Psoas muscle (tissue), 8 donors: Measurements from ENCODE around the gene EHD2. TPM values are rescaled to one million over a fixed set of nuclear protein-coding genes. Genes with fewer than 3 reads are reported as not detected.

ENCODE experiments used
- ATAC-seq, 4 donors: fragments of 200-7000 bp; cut with Tn5 transposase; one replicate each; pipeline ENCODE4 v1.9.1; 2020; ENCODE audit warnings: moderate library complexity in 3 of 4, mild to moderate bottlenecking in 2 of 4
- DNase-seq, 2 donors: peaks; one replicate each; pipeline ENCODE4 v3.0.0-alpha.2; 2020
- H3K27ac ChIP-seq: fragments of 200-600 bp; one replicate; pipeline ENCODE4 v1.8.0; 2022
- H3K27me3 ChIP-seq, 3 donors: fragments of 200-600 bp in 1 of 3; one replicate each; pipeline versions ENCODE4 v1.6.1 to v1.8.0; 2013 to 2022; ENCODE audit warnings: low read length in 2 of 3, mild to moderate bottlenecking in 2 of 3, moderate library complexity in 1 of 3; ENCODE audit not compliant: insufficient read depth in 3 of 3
- H3K36me3 ChIP-seq, 2 donors: fragments of 200-600 bp in 1 of 2; one replicate each; pipeline versions ENCODE4 v1.6.1 to v1.8.0; 2013 to 2022; ENCODE audit warnings: low read depth in 1 of 2, mild to moderate bottlenecking in 1 of 2, moderate library complexity in 1 of 2; ENCODE audit not compliant: insufficient read depth in 1 of 2
- H3K4me1 ChIP-seq: fragments of 200-600 bp; one replicate; pipeline ENCODE4 v1.8.0; 2022
- H3K4me3 ChIP-seq: fragments of 200-600 bp; one replicate; pipeline ENCODE4 v1.8.0; 2022; ENCODE audit warnings: mild to moderate bottlenecking
- H3K9me3 ChIP-seq: fragments of 200-600 bp; one replicate; pipeline ENCODE4 v1.8.0; 2022
- WGBS, 3 donors: extraction: QIAGEN DNeasy Blood & Tissue Kit; methylation state at CpG; one replicate each; pipeline versions ENCODE4 v1.1.6 to v1.1.7; 2013; 5-methylcytosine and 5-hydroxymethylcytosine counted together
- intact Hi-C, 2 donors: fragments of 100-400 bp; cut with DNase I; formaldehyde crosslinking; loops; one replicate each; pipeline versions ENCODE4 v1.11.0 to v1.14.2; 2022
- polyA plus RNA-seq, 3 donors: library from polyadenylated mRNA; stranded (reverse); fragments of 200-250 nt; gene quantifications; one replicate each; pipeline ENCODE4 v1.2.3, GENCODE V29; 2013
- total RNA-seq, 4 donors: library from RNA; stranded (reverse); fragmentation: NEBNext Ultra II Directional in 2 of 4; extraction: Animal tissue kit (Norgen Biotek cat#: 25700) in 2 of 4; gene quantifications; one replicate each; pipeline versions ENCODE4 v1.2.1 to v1.2.4, GENCODE V29; 2021 to 2023
- TF ChIP-seq, protein P1 (sequence below): fragments of 200-600 bp; IDR thresholded peaks from one replicate; pipeline ENCODE4 v1.8.0; 2022; ENCODE audit warnings: antibody characterized with exemption
- donor health status: healthy with polysubstance abuse.
- donor health status: DM: no; HTN: no; CAD: no; lungs with moderate emphysema.
- donor health status: Bipolar disorder and iron deficiency.
- donor health status: healthy.
- donor health status: DM: yes; HTN: yes; CAD: no.
- donor health status: DM: no; HTN: no; CAD: no.
- donor health status: DM: no; HTN: no; CAD: no.
- donor health status: DM: yes; HTN: yes; CAD: no.

EHD2 gene
- total and polyA plus RNA-seq, 7 donors = 14.7 to 46.3 (median 27.8) TPM

DNA sequence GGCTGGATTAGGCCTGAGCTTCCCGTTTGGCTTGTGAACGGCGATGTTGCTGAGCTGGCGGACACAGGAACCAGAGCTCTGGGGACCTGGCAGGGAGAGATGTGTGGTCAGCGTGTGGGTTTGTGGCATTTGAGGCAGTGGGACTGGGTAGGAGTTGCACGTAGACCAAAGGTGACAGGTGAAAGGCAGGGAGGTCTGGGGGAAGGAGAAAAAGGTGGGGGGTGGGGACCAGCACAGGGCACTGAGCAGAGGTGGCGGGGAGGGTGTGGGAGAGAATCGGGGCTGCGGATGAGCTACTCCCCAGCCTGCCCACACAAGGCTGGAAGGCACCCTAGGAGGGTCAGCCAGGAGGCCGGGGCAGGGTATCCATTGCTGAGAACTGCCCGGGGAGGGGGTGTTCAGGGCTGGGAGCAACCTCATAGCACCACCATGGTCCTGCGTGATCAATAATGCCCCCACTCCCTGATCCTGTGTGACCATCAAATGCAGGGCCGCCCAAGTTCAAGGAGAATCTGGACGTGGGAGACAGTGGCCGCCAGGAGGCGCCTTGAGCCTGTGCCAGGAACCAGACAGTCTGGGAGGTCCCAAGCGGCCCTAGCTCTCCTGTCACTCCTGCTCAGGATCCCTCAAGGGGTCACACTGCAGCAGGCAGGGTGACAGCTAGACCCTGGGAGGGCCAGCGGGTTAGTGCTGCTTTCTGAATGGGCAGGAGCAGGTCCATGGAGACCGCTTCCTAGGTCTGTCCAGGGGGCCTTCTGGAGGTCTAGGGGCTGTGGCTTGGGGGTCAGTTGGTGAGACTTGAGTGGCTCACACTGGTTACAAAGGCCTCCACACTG, 52.5 kb downstream of the EHD2 start:
- peak; percentile 77 to 89 for DNase-seq
- WGBS, 3 donors = 36 to 44% (median 36%) methylated on average over 19 of the region's 19 CpGs
- TF ChIP-seq, protein P1, sequence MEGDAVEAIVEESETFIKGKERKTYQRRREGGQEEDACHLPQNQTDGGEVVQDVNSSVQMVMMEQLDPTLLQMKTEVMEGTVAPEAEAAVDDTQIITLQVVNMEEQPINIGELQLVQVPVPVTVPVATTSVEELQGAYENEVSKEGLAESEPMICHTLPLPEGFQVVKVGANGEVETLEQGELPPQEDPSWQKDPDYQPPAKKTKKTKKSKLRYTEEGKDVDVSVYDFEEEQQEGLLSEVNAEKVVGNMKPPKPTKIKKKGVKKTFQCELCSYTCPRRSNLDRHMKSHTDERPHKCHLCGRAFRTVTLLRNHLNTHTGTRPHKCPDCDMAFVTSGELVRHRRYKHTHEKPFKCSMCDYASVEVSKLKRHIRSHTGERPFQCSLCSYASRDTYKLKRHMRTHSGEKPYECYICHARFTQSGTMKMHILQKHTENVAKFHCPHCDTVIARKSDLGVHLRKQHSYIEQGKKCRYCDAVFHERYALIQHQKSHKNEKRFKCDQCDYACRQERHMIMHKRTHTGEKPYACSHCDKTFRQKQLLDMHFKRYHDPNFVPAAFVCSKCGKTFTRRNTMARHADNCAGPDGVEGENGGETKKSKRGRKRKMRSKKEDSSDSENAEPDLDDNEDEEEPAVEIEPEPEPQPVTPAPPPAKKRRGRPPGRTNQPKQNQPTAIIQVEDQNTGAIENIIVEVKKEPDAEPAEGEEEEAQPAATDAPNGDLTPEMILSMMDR = peak; percentile 76
- no peaks in the 10 kb centered on the region for H3K27me3 ChIP-seq
- no peaks in the 10 kb centered on the region for H3K4me1 ChIP-seq
- no peak overlapping the region for H3K4me3 ChIP-seq
- H3K27ac ChIP-seq = no peak overlapping the region
- no peaks in the 10 kb centered on the region for H3K36me3 ChIP-seq
- peak; percentile 81 to 90 (median 84) for ATAC-seq
- intact Hi-C loops = loop anchor here (1.0 kb wide), 2 partner anchors 22 to 23 kb away; no protein-coding TSS in a partner anchor
- H3K9me3 ChIP-seq = no peaks in the 10 kb centered on the region

DNA sequence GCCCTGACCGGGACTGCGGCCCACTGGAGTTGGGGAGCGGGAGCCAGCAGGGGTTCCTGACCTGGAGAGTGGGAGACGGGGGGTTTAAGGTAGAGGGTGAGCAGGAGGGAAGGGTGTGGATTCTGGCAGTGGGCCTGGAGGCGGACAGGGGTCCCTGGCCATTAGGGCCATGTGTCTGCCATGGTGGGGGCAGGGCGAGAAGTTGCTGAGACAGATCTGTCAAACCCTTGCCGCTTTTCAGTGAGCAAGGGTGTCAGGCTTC, 53.1 kb downstream of the EHD2 start:
- Histone ChIP-seq H3K36me3 (no peaks in the 10 kb centered on the region), H3K4me3 (no peak overlapping the region), H3K27ac (no peak overlapping the region), H3K4me1 (no peaks in the 10 kb centered on the region), H3K9me3 (no peaks in the 10 kb centered on the region), H3K27me3 (no peaks in the 10 kb centered on the region)
- intact Hi-C loops = loop anchor here (1.0 kb wide), 2 partner anchors 21 to 22 kb away; no protein-coding TSS in a partner anchor
- TF ChIP-seq, protein P1 = no peak
- ATAC-seq (no peak), DNase-seq (no peak)
- 81 to 86% (median 85%) methylated on average over 7 of the region's 7 CpGs for WGBS, 3 donors

DNA sequence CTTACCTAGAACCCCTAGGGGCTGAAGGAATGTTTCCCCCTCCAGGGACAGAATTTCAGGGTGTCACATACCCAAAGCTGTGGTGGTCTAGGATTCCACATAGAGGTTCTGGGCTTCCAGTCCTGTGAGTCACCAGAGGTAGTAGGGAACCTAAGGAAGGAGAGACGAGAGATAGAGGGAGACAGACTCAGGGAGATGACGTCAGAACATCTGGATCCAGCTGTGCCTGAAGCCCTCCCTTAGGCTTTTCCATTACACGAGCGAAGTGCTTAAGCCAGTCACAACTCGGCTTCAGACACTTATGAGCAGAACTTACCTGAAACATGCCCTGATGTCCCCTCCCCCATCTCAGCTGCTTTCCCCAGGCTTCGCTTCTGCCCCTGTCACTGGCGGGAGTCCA, 53.4 kb downstream of the EHD2 start:
- intact Hi-C loops = loop anchor here (1.0 kb wide), 2 partner anchors 21 to 22 kb away; no protein-coding TSS in a partner anchor
- Histone ChIP-seq H3K27ac (no peak overlapping the region), H3K4me3 (no peak overlapping the region), H3K36me3 (no peaks in the 10 kb centered on the region), H3K27me3 (no peaks in the 10 kb centered on the region), H3K4me1 (no peaks in the 10 kb centered on the region), H3K9me3 (no peaks in the 10 kb centered on the region)
- TF ChIP-seq, protein P1 = no peak
- no peak for DNase-seq
- no peak for ATAC-seq
- WGBS, 3 donors = 81 to 84% (median 81%) methylated on average over 7 of the region's 7 CpGs

DNA sequence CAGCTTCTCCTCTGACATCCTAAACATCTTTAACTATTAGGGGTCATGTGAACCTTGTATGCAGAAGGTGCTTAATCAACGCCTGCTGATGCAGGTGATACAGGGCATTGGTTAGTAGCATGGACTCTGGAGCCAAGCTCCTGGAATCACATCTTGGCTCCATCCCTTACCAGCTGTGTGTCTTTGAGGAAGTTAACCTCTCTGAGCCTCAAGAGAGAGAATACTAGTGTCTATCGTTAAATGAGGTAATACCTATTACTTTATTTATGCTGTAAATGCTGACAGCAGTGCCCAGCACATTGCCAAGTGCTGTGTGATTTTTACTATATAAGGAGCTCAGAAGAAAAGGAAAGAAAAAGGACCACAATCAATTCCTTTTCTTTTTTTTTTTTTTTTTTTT, 54.1 kb downstream of the EHD2 start:
- no peak for ATAC-seq
- TF ChIP-seq, protein P1 = no peak
- Histone ChIP-seq H3K4me1 (no peaks in the 10 kb centered on the region), H3K36me3 (no peaks in the 10 kb centered on the region), H3K4me3 (no peak overlapping the region), H3K27me3 (no peaks in the 10 kb centered on the region), H3K27ac (no peak overlapping the region), H3K9me3 (no peaks in the 10 kb centered on the region)
- WGBS, 3 donors = 33 to 95% (median 39%) methylated on average over 2 of the region's 2 CpGs
- DNase-seq = no peak
- intact Hi-C loops = no loop called here
